Neuronal stem cell (in vitro differentiated cells): Measurements from ENCODE around the gene SLC10A7.

ENCODE experiments used
- DNase-seq: peaks from one replicate; pipeline ENCODE4 v3.0.0-alpha.2; 2013; ENCODE audit warnings: low spot score
- H2AFZ ChIP-seq: one replicate; pipeline ENCODE4 v1.6.1; 2013; ENCODE audit warnings: mild to moderate bottlenecking, low read length, inconsistent platforms
- H2AK5ac ChIP-seq: 2 replicates; pipeline ENCODE4 v1.6.1; 2013; ENCODE audit warnings: low read depth, mild to moderate bottlenecking, inconsistent platforms, low read length, moderate library complexity, mixed read lengths
- H2BK120ac ChIP-seq: 2 replicates; pipeline ENCODE4 v1.6.1; 2013; ENCODE audit warnings: low read depth, mild to moderate bottlenecking, inconsistent platforms, low read length, moderate library complexity, mixed read lengths
- H2BK12ac ChIP-seq: one replicate; pipeline ENCODE4 v1.6.1; 2013; ENCODE audit warnings: low read length, inconsistent platforms
- H2BK15ac ChIP-seq: 2 replicates; pipeline ENCODE4 v1.6.1; 2013; ENCODE audit warnings: mild to moderate bottlenecking, low read length, inconsistent platforms, mixed read lengths
- H2BK5ac ChIP-seq: one replicate; pipeline ENCODE4 v1.6.1; 2013; ENCODE audit warnings: inconsistent platforms, mild to moderate bottlenecking, low read length, moderate library complexity
- H3K14ac ChIP-seq: one replicate; pipeline ENCODE4 v1.6.1; 2013; ENCODE audit warnings: low read length, inconsistent platforms
- H3K18ac ChIP-seq: 2 replicates; pipeline ENCODE4 v1.6.1; 2013; ENCODE audit warnings: low read length, inconsistent platforms
- H3K23ac ChIP-seq: 2 replicates; pipeline ENCODE4 v1.6.1; 2013; ENCODE audit warnings: low read depth, mild to moderate bottlenecking, mixed read lengths, low read length, inconsistent platforms; ENCODE audit not compliant: poor library complexity
- H3K27ac ChIP-seq: replicated peaks from 3 replicates; pipeline ENCODE4 v1.5.1; 2013; ENCODE audit warnings: low read length, inconsistent platforms
- H3K27me3 ChIP-seq, 3 experiments: 2 replicates each; pipeline ENCODE4 v1.6.1; 2013; ENCODE audit warnings: low read length in 3 of 3, mild to moderate bottlenecking in 2 of 3, inconsistent platforms in 1 of 3, low read depth in 1 of 3, mixed read lengths in 1 of 3, moderate library complexity in 1 of 3; ENCODE audit not compliant: control insufficient read depth in 3 of 3, insufficient read depth in 3 of 3
- H3K36me3 ChIP-seq, 2 donors: replicated peaks in 1 of 2; 2 replicates each; pipeline ENCODE4 v1.6.1; 2013; ENCODE audit warnings: low read length in 2 of 2; ENCODE audit not compliant: control insufficient read depth in 2 of 2, insufficient read depth in 2 of 2
- H3K4ac ChIP-seq: 2 replicates; pipeline ENCODE4 v1.6.1; 2013; ENCODE audit warnings: inconsistent platforms, mild to moderate bottlenecking, low read length, moderate library complexity
- H3K4me1 ChIP-seq, 2 donors: 1 replicate in 1 of 2; 2 replicates in 1 of 2; pipeline ENCODE4 v1.6.1; 2013; ENCODE audit warnings: low read length in 2 of 2, low read depth in 1 of 2; ENCODE audit not compliant: control insufficient read depth in 2 of 2, insufficient read depth in 1 of 2
- H3K4me2 ChIP-seq: one replicate; pipeline ENCODE4 v1.6.1; 2013; ENCODE audit warnings: mild to moderate bottlenecking, low read length, inconsistent platforms; ENCODE audit not compliant: insufficient read depth, poor library complexity, severe bottlenecking
- H3K4me3 ChIP-seq, 2 donors: 2 replicates each; pipeline ENCODE4 v1.5.1; 2013; ENCODE audit warnings: low read length in 2 of 2, mild to moderate bottlenecking in 2 of 2, inconsistent platforms in 1 of 2, moderate library complexity in 1 of 2
- H3K79me1 ChIP-seq: one replicate; pipeline ENCODE4 v1.6.1; 2013; ENCODE audit warnings: low read depth, mild to moderate bottlenecking, inconsistent platforms, low read length, moderate library complexity
- H3K9ac ChIP-seq: one replicate; pipeline ENCODE4 v1.6.1; 2013; ENCODE audit warnings: mild to moderate bottlenecking, low read depth, low read length, inconsistent platforms; ENCODE audit not compliant: poor library complexity
- H3K9me3 ChIP-seq, 2 donors: replicated peaks in 1 of 2; 2 replicates each; pipeline versions ENCODE3 to v1.6.1; 2013; ENCODE audit warnings: low read length in 2 of 2, mild to moderate bottlenecking in 2 of 2, inconsistent platforms in 1 of 2, low read depth in 1 of 2, mixed read lengths in 1 of 2, moderate library complexity in 1 of 2; ENCODE audit not compliant: control insufficient read depth in 2 of 2, insufficient read depth in 1 of 2
- H4K8ac ChIP-seq: one replicate; pipeline ENCODE4 v1.6.1; 2013; ENCODE audit warnings: low read depth, mild to moderate bottlenecking, inconsistent platforms, low read length, moderate library complexity
- H4K91ac ChIP-seq: one replicate; pipeline ENCODE4 v1.6.1; 2013; ENCODE audit warnings: low read length, low read depth, mild to moderate bottlenecking, inconsistent platforms; ENCODE audit not compliant: poor library complexity
- WGBS, 2 donors: extraction: QIAGEN DNeasy Blood & Tissue Kit; methylation state at CpG; one replicate each; pipeline ENCODE4 v1.1.7; 2013; ENCODE audit warnings: missing lambda C conversion rate in 2 of 2, mixed read lengths in 1 of 2; ENCODE audit not compliant: insufficient read length in 2 of 2, insufficient replicate concordance in 1 of 2; ENCODE audit errors: extremely low coverage in 2 of 2; 5-methylcytosine and 5-hydroxymethylcytosine counted together

Gene SLC10A7

DNA sequence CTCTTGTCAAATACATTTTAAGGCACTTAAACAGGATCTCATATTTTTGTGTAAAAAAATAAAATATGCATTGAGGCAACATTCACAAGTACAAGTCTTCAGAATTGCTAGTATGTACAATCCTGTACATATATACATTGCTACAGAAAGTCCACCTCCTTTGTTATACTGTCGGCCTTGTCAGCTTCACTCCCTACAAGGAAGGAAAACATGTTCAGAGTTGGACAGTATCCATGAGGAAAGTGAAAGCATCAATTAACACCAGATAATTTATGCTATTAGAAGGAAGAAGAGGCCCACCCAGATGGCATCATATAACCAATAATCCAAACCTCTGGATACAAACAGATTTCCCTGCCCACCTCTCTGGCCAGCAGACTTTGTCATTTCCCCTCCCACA lies 265.4 kb downstream of the SLC10A7 start:
- Histone ChIP-seq H3K9ac (no peak overlapping the region), H4K91ac (no peak overlapping the region), H3K27me3 (no peaks in the 10 kb centered on the region), H2BK120ac (no peak overlapping the region), H3K18ac (no peak overlapping the region), H3K14ac (no peak overlapping the region), H3K79me1 (no peaks in the 10 kb centered on the region), H2BK12ac (no peak overlapping the region), H2AFZ (no peak overlapping the region), H2BK15ac (no peak overlapping the region), H3K4me2 (no peak overlapping the region), H3K4me1 (no peaks in the 10 kb centered on the region), H4K8ac (no peak overlapping the region), H3K9me3 (no peaks in the 10 kb centered on the region), H3K23ac (no peak overlapping the region), H2AK5ac (no peak overlapping the region), H3K4me3 (no peak overlapping the region), H2BK5ac (no peak overlapping the region), H3K4ac (no peak overlapping the region), H3K36me3 (no peaks in the 10 kb centered on the region), H3K27ac (no peak overlapping the region)
- no CpG with 5 or more reads among the region's 1 CpG for WGBS, 2 donors
- no peak for DNase-seq

DNA sequence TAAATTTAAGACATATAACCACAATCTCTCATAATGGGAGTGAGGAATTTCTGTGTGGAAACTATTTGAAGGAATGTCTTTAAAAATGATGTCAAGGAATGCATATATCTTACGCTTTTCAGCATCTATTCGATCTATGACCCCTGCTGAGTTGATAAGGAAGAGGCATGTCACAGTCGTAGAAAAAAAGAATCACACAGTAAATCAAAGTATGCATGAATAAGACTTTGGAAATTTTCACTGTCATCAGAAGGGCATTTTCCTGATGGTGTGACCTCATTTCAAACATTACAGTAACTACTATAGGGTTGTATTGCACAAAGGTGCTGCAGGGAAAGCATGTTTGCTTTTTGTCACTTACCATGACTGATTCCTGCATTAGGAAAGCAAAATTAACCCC lies 265.9 kb downstream of the SLC10A7 start:
- Histone ChIP-seq H3K4me3 (no peak overlapping the region), H3K4me1 (no peaks in the 10 kb centered on the region), H3K4ac (no peak overlapping the region), H2BK5ac (no peak overlapping the region), H2AFZ (no peak overlapping the region), H3K23ac (no peak overlapping the region), H4K8ac (no peak overlapping the region), H3K14ac (no peak overlapping the region), H3K79me1 (no peaks in the 10 kb centered on the region), H2BK120ac (no peak overlapping the region), H2BK15ac (no peak overlapping the region), H3K36me3 (no peaks in the 10 kb centered on the region), H2BK12ac (no peak overlapping the region), H3K27me3 (no peaks in the 10 kb centered on the region), H3K9me3 (no peaks in the 10 kb centered on the region), H3K9ac (no peak overlapping the region), H2AK5ac (no peak overlapping the region), H3K27ac (no peak overlapping the region), H4K91ac (no peak overlapping the region), H3K18ac (no peak overlapping the region), H3K4me2 (no peak overlapping the region)
- DNase-seq = no peak
- WGBS, 2 donors = no CpG with 5 or more reads among the region's 3 CpGs

DNA sequence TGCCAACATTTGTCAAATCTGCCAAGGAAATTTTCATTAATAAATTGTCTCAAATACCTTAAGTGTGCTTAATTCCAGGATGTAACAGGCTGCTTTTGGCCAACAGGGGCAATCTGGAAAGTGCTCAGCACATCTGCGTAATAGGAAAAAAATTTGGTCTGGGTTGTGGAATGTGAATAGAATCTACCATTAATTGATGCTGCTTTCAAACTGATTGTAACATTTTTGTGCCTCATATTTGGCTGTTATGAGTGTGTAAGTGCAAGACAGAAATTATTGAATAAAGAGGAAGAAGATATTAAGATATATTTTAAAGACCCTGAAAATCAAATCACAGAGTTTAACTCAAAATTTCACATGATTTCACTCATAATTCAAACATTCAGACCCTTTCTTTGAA lies 266.3 kb downstream of the SLC10A7 start:
- H3K4me1 ChIP-seq = no peaks in the 10 kb centered on the region
- H3K27ac ChIP-seq = no peak overlapping the region
- no peak overlapping the region for H4K8ac ChIP-seq
- H4K91ac ChIP-seq = no peak overlapping the region
- no peak overlapping the region for H2BK5ac ChIP-seq
- H3K79me1 ChIP-seq = no peaks in the 10 kb centered on the region
- no peak overlapping the region for H2AFZ ChIP-seq
- no peak overlapping the region for H3K4me2 ChIP-seq
- no peaks in the 10 kb centered on the region for H3K9me3 ChIP-seq
- H3K23ac ChIP-seq = no peak overlapping the region
- H3K36me3 ChIP-seq = no peaks in the 10 kb centered on the region
- no peaks in the 10 kb centered on the region for H3K27me3 ChIP-seq
- no peak overlapping the region for H2BK120ac ChIP-seq
- no peak overlapping the region for H3K18ac ChIP-seq
- WGBS, 2 donors = no CpG with 5 or more reads among the region's 1 CpG
- no peak overlapping the region for H2BK12ac ChIP-seq
- H2AK5ac ChIP-seq = no peak overlapping the region
- H3K14ac ChIP-seq = no peak overlapping the region
- no peak overlapping the region for H2BK15ac ChIP-seq
- H3K4ac ChIP-seq = no peak overlapping the region
- no peak overlapping the region for H3K4me3 ChIP-seq
- no peak overlapping the region for H3K9ac ChIP-seq
- DNase-seq = no peak

DNA sequence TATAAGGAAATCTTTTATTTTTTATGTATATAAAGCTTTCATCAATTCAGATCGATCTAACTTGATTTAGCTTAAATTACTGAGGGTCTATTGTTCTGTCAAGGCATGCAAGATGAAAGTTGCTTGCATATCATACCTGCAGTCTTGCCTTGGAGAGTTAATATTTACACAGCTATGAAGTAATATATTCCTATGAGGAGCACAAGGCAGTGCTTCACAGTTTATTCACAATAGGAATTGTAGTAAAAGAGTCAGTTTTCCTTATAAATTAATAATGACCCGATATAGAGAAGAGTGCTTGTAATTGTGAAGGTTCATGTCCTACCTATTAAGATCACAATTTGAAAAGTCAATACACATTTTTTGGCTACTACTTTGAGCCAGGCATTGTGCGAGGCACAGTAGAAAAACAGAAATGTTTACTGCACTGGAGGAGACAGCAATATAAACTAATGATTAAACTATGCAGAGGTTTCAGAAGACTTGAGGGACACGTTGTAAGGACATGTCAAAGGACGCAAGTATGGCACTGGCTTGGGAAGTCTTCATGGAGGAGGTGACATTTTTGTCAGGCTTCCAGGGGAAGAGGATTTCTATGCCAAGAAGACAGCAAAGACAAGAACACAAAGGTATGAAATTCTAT lies 268.6 kb downstream of the SLC10A7 start:
- Histone ChIP-seq H2BK12ac (no peak overlapping the region), H2AK5ac (no peak overlapping the region), H2BK15ac (no peak overlapping the region), H3K14ac (no peak overlapping the region), H3K9ac (no peak overlapping the region), H2BK5ac (no peak overlapping the region), H3K27ac (no peak overlapping the region), H3K18ac (no peak overlapping the region), H4K91ac (no peak overlapping the region), H3K4me2 (no peak overlapping the region), H3K36me3 (no peaks in the 10 kb centered on the region), H3K4me3 (no peak overlapping the region), H3K27me3 (no peaks in the 10 kb centered on the region), H3K23ac (no peak overlapping the region), H2BK120ac (no peak overlapping the region), H3K4me1 (no peaks in the 10 kb centered on the region), H3K4ac (no peak overlapping the region), H4K8ac (no peak overlapping the region), H3K79me1 (no peaks in the 10 kb centered on the region), H2AFZ (no peak overlapping the region), H3K9me3 (no peaks in the 10 kb centered on the region)
- no peak for DNase-seq
- WGBS, 2 donors = no CpG with 5 or more reads among the region's 5 CpGs
